Activated naive CD4-positive, alpha-beta T cell treated with anti-CD3 and anti-CD28 coated beads, Interleukin-2, amount 50 U/mL, for 72 hours (primary cell): ENCODE data around the gene ZFAND3. TPM values are rescaled to one million over a fixed set of nuclear protein-coding genes. Genes with fewer than 3 reads are reported as not detected.
"Not testable (repeated sequence)": the region's sequence is repeated elsewhere in the genome, so short reads cannot be mapped to it uniquely, and the experiment has no call there.

Experiments used
- ATAC-seq, 2 donors: fragments of 150-1000 bp; cut with Tn5 transposase; 2 replicates each; pipeline ENCODE4 v1.10.0; 2021; ENCODE audit warnings: mild to moderate bottlenecking in 2 of 2, moderate library complexity in 2 of 2
- DNase-seq, 2 donors: peaks; one replicate each; pipeline ENCODE4 v3.0.0; 2021 to 2022; ENCODE audit warnings: low spot score in 2 of 2
- H3K27ac Mint-ChIP-seq, 2 donors: one replicate each; pipeline ENCODE4 v1.8.0; 2022; ENCODE audit warnings: mild to moderate bottlenecking in 2 of 2, mixed read lengths in 2 of 2
- H3K36me3 Mint-ChIP-seq, 2 donors: one replicate each; pipeline ENCODE4 v1.8.0; 2022; ENCODE audit warnings: mixed read lengths in 2 of 2
- H3K9me3 Mint-ChIP-seq, 2 donors: one replicate each; pipeline ENCODE4 v1.8.0; 2022; ENCODE audit warnings: mixed read lengths in 2 of 2
- total RNA-seq, 2 donors: library from RNA; stranded (reverse); gene quantifications; one replicate each; pipeline ENCODE4 v1.2.3, GENCODE V29; 2022

The ZFAND3 gene
- total RNA-seq, 2 donors from 2014 or later: 34.1 to 37.2 TPM

GRCh38 chr6:38099221-38099620 lies 279.7 kb downstream of the ZFAND3 start:
- no peak for DNase-seq
- no peak overlapping the region for H3K27ac Mint-ChIP-seq
- no peak for ATAC-seq
- peaks cover 0 to 8% of the 10 kb centered on the region in 2 donors for H3K36me3 Mint-ChIP-seq
- H3K9me3 Mint-ChIP-seq: no peaks in the 10 kb centered on the region

GRCh38 chr6:38100380-38100779 lies 280.9 kb downstream of the ZFAND3 start:
- DNase-seq (no peak), ATAC-seq (peak; percentile 39 to 81)
- H3K27ac Mint-ChIP-seq: no peak overlapping the region
- H3K9me3 Mint-ChIP-seq: no peaks in the 10 kb centered on the region
- peaks cover 0 to 8% of the 10 kb centered on the region in 2 donors for H3K36me3 Mint-ChIP-seq

GRCh38 chr6:38103921-38104320 lies 284.4 kb downstream of the ZFAND3 start:
- DNase-seq: no peak
- ATAC-seq: no peak
- Mint-ChIP-seq H3K36me3 (peaks cover 0 to 20% of the 10 kb centered on the region in 2 donors), H3K9me3 (peaks cover 0 to 4% of the 10 kb centered on the region in 2 donors), H3K27ac (no peak overlapping the region)

GRCh38 chr6:38105066-38105465 lies 285.5 kb downstream of the ZFAND3 start:
- ATAC-seq: no peak
- no peak overlapping the region for H3K27ac Mint-ChIP-seq

GRCh38 chr6:38107073-38107472 lies 287.5 kb downstream of the ZFAND3 start:
- peaks cover 0 to 4% of the 10 kb centered on the region in 2 donors for H3K9me3 Mint-ChIP-seq
- no peak for ATAC-seq
- H3K27ac Mint-ChIP-seq: no peak overlapping the region
- H3K36me3 Mint-ChIP-seq: peaks cover 0 to 18% of the 10 kb centered on the region in 2 donors
- DNase-seq: no peak

More at GRCh38 chr6:38105066-38105465, 285.5 kb downstream of the ZFAND3 start:
- peaks cover 0 to 4% of the 10 kb centered on the region in 2 donors for H3K9me3 Mint-ChIP-seq
- H3K36me3 Mint-ChIP-seq: peaks cover 0 to 26% of the 10 kb centered on the region in 2 donors
- no peak for DNase-seq

GRCh38 chr6:38110481-38110971 lies 291.0 kb downstream of the ZFAND3 start:
- ATAC-seq: no peak
- Mint-ChIP-seq H3K9me3 (peaks cover 0 to 4% of the 10 kb centered on the region in 2 donors), H3K27ac (peak overlapping the region in 1 of 2 donors; percentile 38)

GRCh38 chr6:38112181-38112580 lies 292.7 kb downstream of the ZFAND3 start:
- Mint-ChIP-seq H3K9me3 (peaks cover 0 to 4% of the 10 kb centered on the region in 2 donors), H3K36me3 (peaks cover 0 to 18% of the 10 kb centered on the region in 2 donors), H3K27ac (no peak overlapping the region)
- ATAC-seq (no peak), DNase-seq (no peak)

More at GRCh38 chr6:38110481-38110971, 291.0 kb downstream of the ZFAND3 start:
- peaks cover 0 to 18% of the 10 kb centered on the region in 2 donors for H3K36me3 Mint-ChIP-seq
- no peak for DNase-seq

GRCh38 chr6:38113825-38114576 lies 294.5 kb downstream of the ZFAND3 start:
- no peak for DNase-seq
- peak overlapping the region in 1 of 2 donors; percentile 46 for H3K27ac Mint-ChIP-seq
- ATAC-seq: no peak
- no peaks in the 10 kb centered on the region for H3K9me3 Mint-ChIP-seq
- peaks cover 4 to 6% of the 10 kb centered on the region in 2 donors for H3K36me3 Mint-ChIP-seq

- Mint-ChIP-seq H3K27ac (peak overlapping the region in 1 of 2 donors; percentile 63), H3K36me3 (peaks cover 0 to 4% of the 10 kb centered on the region in 2 donors), H3K9me3 (no peaks in the 10 kb centered on the region)
- no peak for DNase-seq
- no peak for ATAC-seq
These were observed 295.6 kb downstream of the ZFAND3 start for GRCh38 chr6:38114976-38115625.

GRCh38 chr6:38115626-38116008 lies 296.1 kb downstream of the ZFAND3 start:
- H3K36me3 Mint-ChIP-seq: peaks cover 0 to 4% of the 10 kb centered on the region in 2 donors
- DNase-seq (no peak), ATAC-seq (no peak)
- no peaks in the 10 kb centered on the region for H3K9me3 Mint-ChIP-seq
- no peak overlapping the region for H3K27ac Mint-ChIP-seq

GRCh38 chr6:38116248-38116647 lies 296.7 kb downstream of the ZFAND3 start:
- Mint-ChIP-seq H3K36me3 (peaks cover 0 to 4% of the 10 kb centered on the region in 2 donors), H3K27ac (peak overlapping the region in 1 of 2 donors; percentile 77), H3K9me3 (no peaks in the 10 kb centered on the region)
- no peak for DNase-seq
- no peak for ATAC-seq

- no peak overlapping the region for H3K27ac Mint-ChIP-seq
- peak in 1 of 2 donors; percentile 44 for ATAC-seq
- H3K36me3 Mint-ChIP-seq: peaks cover 0 to 12% of the 10 kb centered on the region in 2 donors
- no peaks in the 10 kb centered on the region for H3K9me3 Mint-ChIP-seq
- DNase-seq: no peak
These were observed 297.8 kb downstream of the ZFAND3 start for GRCh38 chr6:38117281-38117680.

- peaks cover 12 to 28% of the 10 kb centered on the region in 2 donors for H3K36me3 Mint-ChIP-seq
- ATAC-seq: no peak
- no peak overlapping the region for H3K27ac Mint-ChIP-seq
- no peak for DNase-seq
- no peaks in the 10 kb centered on the region for H3K9me3 Mint-ChIP-seq
These were observed 299.4 kb downstream of the ZFAND3 start for GRCh38 chr6:38118791-38119365.

- no peak for ATAC-seq
- Mint-ChIP-seq H3K27ac (peak overlapping the region in 1 of 2 donors; percentile 75), H3K9me3 (no peaks in the 10 kb centered on the region), H3K36me3 (peaks cover 12 to 28% of the 10 kb centered on the region in 2 donors)
- DNase-seq: no peak
These were observed 300.0 kb downstream of the ZFAND3 start for GRCh38 chr6:38119516-38119915.

- not testable (repeated sequence) for H3K27ac Mint-ChIP-seq, DNase-seq, H3K9me3 Mint-ChIP-seq, ATAC-seq
- H3K36me3 Mint-ChIP-seq: peaks cover 24 to 28% of the 10 kb centered on the region in 2 donors
These were observed 304.8 kb downstream of the ZFAND3 start for GRCh38 chr6:38124224-38124926.

GRCh38 chr6:38127284-38127683 lies 307.8 kb downstream of the ZFAND3 start:
- DNase-seq (no peak), ATAC-seq (no peak)
- H3K27ac Mint-ChIP-seq: no peak overlapping the region
- H3K36me3 Mint-ChIP-seq: peaks cover 16 to 46% of the 10 kb centered on the region in 2 donors
- H3K9me3 Mint-ChIP-seq: peaks cover 4 to 8% of the 10 kb centered on the region in 2 donors
